Suprapubic skin (tissue), 4 donors: ENCODE results near the gene FCRL1.

Experiments
- CTCF ChIP-seq, 2 donors: fragments of 200-600 bp in 1 of 2; fragments of 450-650 bp in 1 of 2; sonication (generic) in 1 of 2; IDR thresholded peaks; one replicate each; pipeline ENCODE4 v1.5.1; 2016 to 2019; ENCODE audit warnings: antibody characterized with exemption in 2 of 2, mild to moderate bottlenecking in 1 of 2, moderate library complexity in 1 of 2
- EP300 ChIP-seq: sonication (generic); formaldehyde crosslinking; IDR thresholded peaks from one replicate; pipeline ENCODE4 v1.6.1; 2017; ENCODE audit warnings: antibody characterized with exemption
- POLR2A ChIP-seq, 2 donors: fragments of 450-650 bp; IDR thresholded peaks; one replicate each; pipeline ENCODE4 v1.6.1; 2017; ENCODE audit warnings: antibody characterized with exemption in 2 of 2, mild to moderate bottlenecking in 2 of 2, moderate library complexity in 2 of 2
- POLR2AphosphoS5 ChIP-seq, 3 donors: sonication (generic); formaldehyde crosslinking; IDR thresholded peaks; one replicate each; pipeline ENCODE4 v1.6.1; 2017; ENCODE audit warnings: antibody characterized with exemption in 3 of 3

GRCh38 chr1:157834430-157834829, 14.5 kb upstream of the FCRL1 start:
- no peak for TF ChIP-seq POLR2AphosphoS5 (IDR thresholded peaks at IDR 0.05)
- no peak for TF ChIP-seq CTCF (IDR thresholded peaks at IDR 0.05)
- no peak for TF ChIP-seq POLR2A (IDR thresholded peaks at IDR 0.05)
- TF ChIP-seq EP300 = no peak
